KG1 (cell line): ENCODE measurements around the gene ITM2B.
A peak's percentile ranks its signal among the peaks of the same experiment; 100 is the strongest.
"Not testable (repeated sequence)": the region's sequence is repeated elsewhere in the genome, so short reads cannot be mapped to it uniquely, and the experiment has no call there.

Experiments used
- DNase-seq: peaks from one replicate; lab custom pipeline; 2025; lab: John Stamatoyannopoulos, UW

Gene ITM2B

GRCh38 chr13:48233046-48233888 lies at the start of gene ITM2B:
ITM2B (plus strand) TSS chr13:48233206; CDS start chr13:48233361, 155 bp downstream.
- peak; percentile 42 for DNase-seq

GRCh38 chr13:48184260-48184659 lies 48.7 kb upstream of the ITM2B start:
- no peak for DNase-seq

GRCh38 chr13:48185018-48185417 lies 48.0 kb upstream of the ITM2B start:
- no peak for DNase-seq

DNA sequence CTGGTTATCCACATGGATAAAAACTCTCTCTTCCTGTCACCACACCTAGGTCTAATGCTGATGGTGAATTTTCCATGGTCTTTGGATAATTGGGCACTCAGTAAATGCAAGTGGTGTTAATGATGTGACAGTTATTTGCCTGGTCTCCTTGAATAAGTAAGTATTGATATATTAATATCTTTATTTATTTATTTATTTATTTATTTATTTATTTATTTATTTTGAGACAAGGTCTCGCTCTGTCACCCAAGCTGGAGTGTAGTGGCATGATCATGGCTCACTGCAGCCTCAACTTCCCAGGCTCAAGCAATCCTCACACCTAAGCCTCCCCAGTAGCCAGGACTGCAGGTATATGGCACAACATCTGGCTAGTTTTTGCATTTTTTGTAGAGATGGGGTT lies 46.3 kb upstream of the ITM2B start:
- DNase-seq: no peak

DNA sequence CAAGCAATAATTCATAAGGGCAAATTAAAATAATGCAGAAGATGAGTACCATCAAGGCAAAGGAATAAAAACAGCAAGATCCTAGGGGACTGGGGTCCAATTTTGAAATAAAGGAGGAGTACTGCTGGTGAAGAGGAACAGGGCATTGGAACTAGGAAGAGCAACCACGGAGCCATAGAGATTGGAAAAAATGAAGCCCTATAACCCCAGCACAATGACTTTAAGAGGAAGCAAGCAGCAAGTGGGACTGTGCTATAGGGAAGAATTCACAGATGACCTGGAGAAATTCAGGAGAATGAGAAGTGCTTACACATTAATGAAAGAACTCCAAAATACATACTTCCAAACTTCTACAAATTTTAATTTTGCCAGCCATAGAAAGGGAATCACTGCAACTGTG lies 44.9 kb upstream of the ITM2B start:
- DNase-seq: no peak

GRCh38 chr13:48188601-48189000 lies 44.4 kb upstream of the ITM2B start:
- DNase-seq: no peak

GRCh38 chr13:48189171-48189570 lies 43.8 kb upstream of the ITM2B start:
- no peak for DNase-seq

DNA sequence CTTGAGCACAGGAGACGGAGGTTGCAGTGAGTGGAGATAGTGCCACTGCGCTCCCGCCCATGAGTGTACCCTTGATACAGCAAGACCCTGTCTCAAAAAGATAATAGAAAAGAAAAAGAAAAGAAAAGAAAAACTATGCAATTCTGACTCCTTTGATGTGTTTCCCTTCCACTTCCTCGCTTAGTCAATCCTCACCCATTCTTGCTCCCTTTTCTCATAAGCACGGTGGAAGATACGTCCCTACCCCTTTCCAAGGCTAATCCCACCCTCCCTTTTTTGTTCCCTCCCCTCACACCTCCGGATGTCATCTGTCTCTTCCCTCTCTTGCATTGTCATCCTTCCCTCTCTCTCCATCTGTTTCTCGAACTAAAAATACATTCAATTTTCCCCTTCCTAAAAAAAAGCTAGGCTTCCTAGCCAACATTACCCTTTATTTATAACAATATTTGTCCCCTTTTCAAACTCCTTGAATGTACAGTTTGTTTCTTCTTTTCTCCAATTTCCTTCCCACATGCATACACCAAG lies 40.5 kb upstream of the ITM2B start:
- no peak for DNase-seq

- DNase-seq: peak; percentile 45
Measured at GRCh38 chr13:48194379-48194754, 38.6 kb upstream of the ITM2B start.

GRCh38 chr13:48199404-48199946 lies 33.5 kb upstream of the ITM2B start:
- DNase-seq: no peak

DNA sequence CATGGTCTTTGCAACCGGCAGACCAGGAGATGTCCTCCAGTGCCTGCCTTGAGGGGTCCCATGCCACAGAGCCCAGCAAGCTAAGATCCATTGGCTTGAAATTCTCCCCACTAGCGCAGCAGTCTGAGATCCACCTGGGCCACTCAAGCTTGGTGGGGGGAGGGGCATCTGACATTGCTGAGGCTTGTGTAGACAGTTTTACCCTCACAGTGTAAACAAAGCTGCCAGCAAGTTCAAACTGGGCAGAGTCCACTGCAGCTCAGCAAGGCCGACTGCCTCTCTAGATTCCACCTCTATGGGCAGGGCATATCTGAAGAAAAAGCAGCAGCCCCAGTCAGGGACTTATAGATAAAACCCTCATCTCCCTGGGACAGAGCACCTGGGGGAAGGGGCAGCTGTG lies 32.0 kb upstream of the ITM2B start:
- DNase-seq: no peak

DNA sequence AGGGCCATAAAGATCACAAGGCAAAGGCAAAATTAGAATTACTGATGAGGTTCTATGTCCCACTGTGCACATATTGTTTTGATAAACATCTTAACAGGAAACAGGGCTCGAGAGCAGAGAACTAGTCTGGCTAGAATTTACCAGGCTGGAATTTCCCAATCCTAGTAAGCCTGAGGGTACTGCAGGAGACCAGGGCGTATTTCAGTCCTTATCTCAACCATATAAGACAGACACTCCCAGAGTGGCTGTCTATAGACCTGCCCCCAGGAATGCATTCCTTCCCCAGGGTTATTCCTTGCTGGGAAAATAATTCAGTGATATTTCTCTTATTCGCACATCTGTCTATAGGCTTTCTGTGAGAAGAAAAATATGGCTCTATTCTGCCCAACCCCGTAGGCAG lies 25.8 kb upstream of the ITM2B start:
- DNase-seq: not testable (repeated sequence)

GRCh38 chr13:48210178-48210577 lies 22.8 kb upstream of the ITM2B start:
- no peak for DNase-seq

- no peak for DNase-seq
Measured at GRCh38 chr13:48214519-48215121, 18.4 kb upstream of the ITM2B start.

DNA sequence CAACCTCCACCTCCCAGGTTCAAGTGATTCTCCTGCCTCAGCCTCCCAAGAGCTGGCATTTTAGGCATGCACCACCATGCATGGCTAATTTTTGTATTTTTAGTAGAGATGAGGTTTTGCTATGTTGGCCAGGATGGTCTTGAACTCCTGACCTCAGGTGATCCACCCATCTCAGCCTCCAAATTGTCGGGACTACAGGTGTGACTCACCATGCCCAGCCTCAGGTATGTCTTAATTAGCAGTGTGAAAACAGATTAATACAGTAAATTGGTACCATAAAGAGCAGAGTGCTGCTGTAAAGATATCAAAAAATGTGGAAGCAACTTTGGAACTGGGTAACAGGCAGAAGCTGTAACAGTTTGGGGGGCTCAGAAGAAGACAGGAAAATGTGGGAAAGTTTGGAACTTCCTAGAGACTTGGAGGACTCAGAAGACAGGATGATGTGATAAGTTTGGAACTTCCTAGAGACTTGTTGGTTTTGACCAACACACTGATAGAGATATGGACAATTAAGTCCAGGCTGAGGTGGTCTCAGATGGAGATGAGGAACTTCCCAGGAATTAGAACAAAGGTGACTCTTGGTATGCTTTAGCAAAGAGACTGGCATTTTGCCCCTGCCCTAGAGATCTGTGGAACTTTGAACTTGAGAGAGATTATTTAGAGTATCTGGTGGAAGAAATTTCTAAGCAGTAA lies 17.3 kb upstream of the ITM2B start:
- not testable (repeated sequence) for DNase-seq

- no peak for DNase-seq
Measured at GRCh38 chr13:48216204-48216711, 16.7 kb upstream of the ITM2B start.

DNA sequence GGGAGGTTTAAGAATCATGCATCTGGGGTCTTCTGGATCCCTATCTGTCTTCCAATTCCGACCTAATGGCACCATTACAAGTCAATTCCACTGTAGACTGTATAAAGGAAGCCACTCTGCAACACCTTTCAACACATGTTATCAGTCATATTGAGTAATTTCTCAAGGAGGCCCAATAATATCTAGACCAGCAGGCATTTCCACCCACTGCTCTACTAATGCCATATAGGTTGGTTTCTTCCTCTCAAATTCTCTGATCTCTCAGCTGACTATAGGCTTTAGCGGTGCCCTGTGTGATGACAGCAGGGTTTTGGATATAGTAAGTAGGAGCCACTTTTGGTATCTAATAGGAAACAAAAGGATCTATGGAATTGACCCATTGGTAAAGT lies 12.4 kb upstream of the ITM2B start:
- DNase-seq: no peak

DNA sequence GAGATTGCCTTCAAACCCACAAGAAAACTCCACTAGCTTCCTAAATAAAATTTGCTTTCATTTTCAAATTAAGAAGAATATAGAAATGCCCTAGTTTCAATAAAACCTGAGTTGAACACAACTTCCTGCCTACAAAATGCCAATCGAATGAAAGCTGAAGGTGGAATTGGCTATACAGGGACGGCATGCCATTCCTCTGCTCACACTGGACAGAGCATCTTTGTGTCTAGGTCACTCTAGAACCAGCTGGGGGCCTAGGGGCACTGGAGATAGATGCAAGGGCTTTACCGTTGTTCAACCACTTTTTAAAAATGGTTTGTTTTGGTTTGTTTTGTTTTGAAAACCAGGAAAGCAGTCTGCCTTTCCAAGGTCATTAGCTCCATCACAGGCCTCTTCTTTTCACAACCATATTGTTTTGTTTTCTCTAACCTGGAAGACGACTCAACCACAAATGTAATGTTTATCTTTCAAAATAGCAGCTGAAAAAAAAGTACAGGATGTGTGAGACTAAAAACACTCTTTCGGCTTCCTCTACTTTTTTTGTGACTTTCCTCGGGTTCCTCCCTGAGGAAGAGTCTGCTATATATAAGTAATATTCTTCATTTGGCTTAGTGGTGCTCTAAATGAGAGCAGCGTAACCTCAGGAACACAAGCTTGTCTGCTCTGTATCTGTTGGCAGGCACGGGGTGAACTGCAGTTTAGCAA lies 11.9 kb upstream of the ITM2B start:
- peak; percentile 62 for DNase-seq

DNA sequence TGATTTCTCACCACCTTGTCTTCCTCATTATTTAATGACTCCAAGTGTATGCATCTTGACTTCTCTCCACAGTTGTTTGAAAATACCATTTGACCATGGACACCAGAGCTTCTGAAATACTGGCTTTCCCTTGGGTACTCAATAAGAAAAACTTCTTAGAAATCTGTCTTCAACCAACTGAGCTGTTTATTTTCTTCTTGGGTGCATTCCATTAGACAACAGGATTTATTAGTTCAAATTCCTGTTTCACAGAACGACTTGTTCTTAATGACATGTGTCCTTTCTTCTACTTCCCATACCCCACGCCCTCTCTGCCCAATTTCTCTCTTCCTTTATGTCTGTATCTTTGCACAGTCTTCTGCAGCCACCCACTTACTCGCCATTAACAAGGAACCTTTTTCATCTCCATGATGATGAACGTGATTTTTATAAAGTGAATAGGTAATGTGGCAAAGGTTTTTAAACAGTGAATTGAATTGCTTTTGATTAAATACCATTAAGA lies 11.3 kb upstream of the ITM2B start:
- DNase-seq: no peak

- no peak for DNase-seq
Measured at GRCh38 chr13:48222358-48223301, 10.4 kb upstream of the ITM2B start.
